Activated naive CD4-positive, alpha-beta T cell treated with anti-CD3 and anti-CD28 coated beads for 36 hours (primary cell): ENCODE data around the gene CCKAR. TPM values are rescaled to one million over a fixed set of nuclear protein-coding genes. Genes with fewer than 3 reads are reported as not detected.
"Not testable (repeated sequence)": the region's sequence is repeated elsewhere in the genome, so short reads cannot be mapped to it uniquely, and the experiment has no call there.

ENCODE experiments used
- CTCF ChIA-PET: fragments of 350-600 bp; sonication (Branson Sonifier 250); formaldehyde crosslinking; loops from one replicate; lab custom pipeline; 2021; ENCODE audit warnings: antibody characterized with exemption; lab: Charles Lee
- DNase-seq: peaks from one replicate; pipeline ENCODE4 v3.0.0-alpha.2; 2020
- H3K27ac Mint-ChIP-seq: one replicate; pipeline ENCODE4 v1.8.0; 2021; ENCODE audit warnings: mild to moderate bottlenecking, mixed read lengths
- H3K27me3 Mint-ChIP-seq: one replicate; pipeline ENCODE4 v1.8.0; 2021; ENCODE audit warnings: low read depth, mixed read lengths
- H3K36me3 Mint-ChIP-seq: one replicate; pipeline ENCODE4 v1.8.0; 2021; ENCODE audit warnings: low read depth, mixed read lengths
- H3K4me1 Mint-ChIP-seq: one replicate; pipeline ENCODE4 v1.8.0; 2021; ENCODE audit warnings: low read depth, mixed read lengths
- H3K4me3 Mint-ChIP-seq: one replicate; pipeline ENCODE4 v1.8.0; 2021; ENCODE audit warnings: mild to moderate bottlenecking, moderate library complexity, mixed read lengths
- H3K9me3 Mint-ChIP-seq: one replicate; pipeline ENCODE4 v1.8.0; 2021; ENCODE audit warnings: mixed read lengths
- intact Hi-C: fragments of 100-400 bp; cut with micrococcal nuclease; formaldehyde crosslinking; loops from one replicate; pipeline ENCODE4 v1.15.1; 2023
- total RNA-seq, 2 experiments: library from RNA; stranded (reverse); gene quantifications; one replicate each; pipeline ENCODE4 v1.2.3, GENCODE V29; 2021

The CCKAR gene
- total RNA-seq, 2 experiments from 2014 or later = not detected

DNA sequence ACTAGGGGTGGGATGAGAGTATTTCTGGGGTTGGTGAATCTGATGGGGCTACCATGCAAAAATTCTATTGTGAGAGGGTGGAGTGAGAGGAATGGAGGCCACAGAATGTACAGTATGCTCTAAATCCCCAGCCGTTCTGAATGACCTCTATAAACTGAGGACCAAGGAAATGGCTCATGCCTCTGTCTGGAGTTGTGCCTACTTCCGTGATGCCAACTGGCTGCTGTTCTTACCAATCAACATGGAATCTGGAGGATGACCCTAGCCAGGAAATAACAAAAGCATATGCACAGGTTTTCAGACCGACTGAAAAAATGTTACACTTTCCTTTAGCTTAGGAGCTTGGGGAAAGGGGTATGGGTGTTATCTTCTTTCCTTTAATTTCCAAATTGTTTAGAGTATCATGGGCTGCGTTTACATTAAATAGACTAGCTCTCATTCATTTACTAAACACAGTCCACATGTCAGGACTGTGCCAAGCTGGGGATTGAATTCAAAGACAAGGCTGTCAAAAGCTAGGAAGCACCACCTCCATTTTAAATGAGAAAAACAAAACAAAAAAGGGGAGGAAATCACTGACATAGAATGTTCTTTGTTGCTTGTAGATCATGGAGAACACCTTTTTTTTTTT lies 20.2 kb upstream of the CCKAR start:
- no peaks in the 10 kb centered on the region for H3K4me1 Mint-ChIP-seq

DNA sequence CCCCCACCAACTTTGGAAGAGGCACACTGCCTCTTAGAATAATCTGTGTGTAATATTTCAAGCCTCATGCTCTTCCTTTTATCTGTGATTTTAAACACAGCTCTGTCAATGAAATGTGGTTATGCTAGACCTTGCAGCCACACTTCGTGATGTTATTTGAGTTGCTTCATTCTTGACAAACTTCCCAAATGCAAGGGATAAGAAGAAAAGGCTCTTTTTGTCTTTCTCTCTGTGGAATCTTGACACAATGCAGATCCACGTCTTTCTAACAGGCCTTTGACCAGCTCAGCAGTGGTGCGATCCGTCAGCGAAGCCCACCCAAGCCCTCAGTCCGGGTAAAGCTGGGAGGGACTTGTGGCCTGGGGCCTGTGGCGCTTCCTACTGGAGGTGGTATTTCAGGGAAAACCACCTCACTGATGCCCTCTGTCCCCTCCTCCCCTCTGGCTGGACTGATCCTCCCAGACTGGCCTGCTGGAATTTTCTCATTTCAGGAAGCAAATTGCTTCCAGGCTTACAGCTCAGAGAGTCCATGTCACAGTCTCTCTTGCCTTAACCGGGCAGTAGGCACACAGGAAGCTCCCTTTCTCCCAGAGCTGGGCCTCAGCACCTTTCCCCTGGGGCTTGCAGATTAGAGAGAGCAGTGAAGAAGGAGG lies 19.5 kb upstream of the CCKAR start:
- Mint-ChIP-seq H3K27me3 (no peaks in the 10 kb centered on the region), H3K4me3 (no peak overlapping the region), H3K4me1 (no peaks in the 10 kb centered on the region), H3K27ac (no peak overlapping the region), H3K9me3 (no peaks in the 10 kb centered on the region), H3K36me3 (no peaks in the 10 kb centered on the region)
- intact Hi-C loops = no loop called here
- no peak for DNase-seq
- CTCF ChIA-PET = interaction anchor here (0.6 kb wide), 1 partner anchor 25 kb away, joined by 3 read pairs; no protein-coding TSS in a partner anchor

More for the DNA sequence above, 20.2 kb upstream of the CCKAR start:
- CTCF ChIA-PET = interaction anchor here (0.6 kb wide), 1 partner anchor 25 kb away, joined by 3 read pairs; no protein-coding TSS in a partner anchor
- Mint-ChIP-seq H3K27me3 (no peaks in the 10 kb centered on the region), H3K36me3 (no peaks in the 10 kb centered on the region), H3K27ac (no peak overlapping the region), H3K9me3 (no peaks in the 10 kb centered on the region), H3K4me3 (no peak overlapping the region)
- intact Hi-C loops = no loop called here
- no peak for DNase-seq

- no peak overlapping the region for H3K27ac Mint-ChIP-seq
- H3K27me3 Mint-ChIP-seq = no peaks in the 10 kb centered on the region
- no peaks in the 10 kb centered on the region for H3K9me3 Mint-ChIP-seq
- intact Hi-C loops = no loop called here
- no peak overlapping the region for H3K4me3 Mint-ChIP-seq
- CTCF ChIA-PET = no interaction called here
- H3K4me1 Mint-ChIP-seq = no peaks in the 10 kb centered on the region
- no peaks in the 10 kb centered on the region for H3K36me3 Mint-ChIP-seq
- no peak for DNase-seq
These were observed 17.0 kb upstream of the CCKAR start for GRCh38 chr4:26507286-26507685.

- CTCF ChIA-PET = no interaction called here
- H3K4me1 Mint-ChIP-seq = no peaks in the 10 kb centered on the region
- no peak for DNase-seq
- intact Hi-C loops = no loop called here
- no peak overlapping the region for H3K27ac Mint-ChIP-seq
- no peaks in the 10 kb centered on the region for H3K9me3 Mint-ChIP-seq
- peaks cover under 1% of the 10 kb centered on the region for H3K27me3 Mint-ChIP-seq
- H3K4me3 Mint-ChIP-seq = no peak overlapping the region
- H3K36me3 Mint-ChIP-seq = no peaks in the 10 kb centered on the region
These were observed 13.6 kb upstream of the CCKAR start for GRCh38 chr4:26503844-26504243.

- DNase-seq = no peak
- intact Hi-C loops = no loop called here
- Mint-ChIP-seq H3K4me3 (no peak overlapping the region), H3K9me3 (no peaks in the 10 kb centered on the region), H3K27ac (no peak overlapping the region), H3K4me1 (no peaks in the 10 kb centered on the region), H3K36me3 (no peaks in the 10 kb centered on the region), H3K27me3 (peaks cover 2% of the 10 kb centered on the region)
- CTCF ChIA-PET = no interaction called here
These were observed 13.1 kb upstream of the CCKAR start for GRCh38 chr4:26503427-26503826.

DNA sequence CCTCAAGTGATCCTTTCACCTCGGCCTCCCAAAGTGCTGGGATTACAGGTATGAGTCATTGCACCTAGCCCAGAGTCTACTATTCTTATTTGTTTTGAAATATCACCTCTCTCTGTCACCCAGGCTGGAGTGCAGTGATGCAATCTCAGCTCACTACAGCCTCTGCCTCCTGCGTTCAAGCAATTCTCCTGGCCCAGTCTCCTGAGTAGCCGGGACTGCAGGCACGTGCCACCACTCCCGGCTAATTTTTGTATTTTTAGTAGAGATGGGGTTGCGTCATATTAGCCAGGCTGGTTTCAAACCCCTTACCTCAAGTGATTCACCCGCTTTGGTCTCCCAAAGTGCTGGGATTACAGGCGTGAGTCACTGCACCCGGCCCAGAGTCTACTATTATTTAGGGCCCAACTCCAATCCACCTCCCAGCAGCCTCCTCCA lies 10.3 kb upstream of the CCKAR start:
- H3K4me1 Mint-ChIP-seq, DNase-seq, H3K27ac Mint-ChIP-seq, intact Hi-C loops, H3K27me3 Mint-ChIP-seq, H3K36me3 Mint-ChIP-seq, CTCF ChIA-PET, H3K9me3 Mint-ChIP-seq, H3K4me3 Mint-ChIP-seq: not testable (repeated sequence)

GRCh38 chr4:26496207-26496783 lies 6.0 kb upstream of the CCKAR start:
- H3K27ac Mint-ChIP-seq = no peak overlapping the region
- no peak for DNase-seq
- no peaks in the 10 kb centered on the region for H3K36me3 Mint-ChIP-seq
- no peaks in the 10 kb centered on the region for H3K4me1 Mint-ChIP-seq
- peaks cover 11% of the 10 kb centered on the region for H3K27me3 Mint-ChIP-seq
- CTCF ChIA-PET = no interaction called here
- no peak overlapping the region for H3K4me3 Mint-ChIP-seq
- intact Hi-C loops = no loop called here
- no peaks in the 10 kb centered on the region for H3K9me3 Mint-ChIP-seq

- intact Hi-C loops = no loop called here
These were observed 3.2 kb upstream of the CCKAR start for GRCh38 chr4:26493461-26493860.

DNA sequence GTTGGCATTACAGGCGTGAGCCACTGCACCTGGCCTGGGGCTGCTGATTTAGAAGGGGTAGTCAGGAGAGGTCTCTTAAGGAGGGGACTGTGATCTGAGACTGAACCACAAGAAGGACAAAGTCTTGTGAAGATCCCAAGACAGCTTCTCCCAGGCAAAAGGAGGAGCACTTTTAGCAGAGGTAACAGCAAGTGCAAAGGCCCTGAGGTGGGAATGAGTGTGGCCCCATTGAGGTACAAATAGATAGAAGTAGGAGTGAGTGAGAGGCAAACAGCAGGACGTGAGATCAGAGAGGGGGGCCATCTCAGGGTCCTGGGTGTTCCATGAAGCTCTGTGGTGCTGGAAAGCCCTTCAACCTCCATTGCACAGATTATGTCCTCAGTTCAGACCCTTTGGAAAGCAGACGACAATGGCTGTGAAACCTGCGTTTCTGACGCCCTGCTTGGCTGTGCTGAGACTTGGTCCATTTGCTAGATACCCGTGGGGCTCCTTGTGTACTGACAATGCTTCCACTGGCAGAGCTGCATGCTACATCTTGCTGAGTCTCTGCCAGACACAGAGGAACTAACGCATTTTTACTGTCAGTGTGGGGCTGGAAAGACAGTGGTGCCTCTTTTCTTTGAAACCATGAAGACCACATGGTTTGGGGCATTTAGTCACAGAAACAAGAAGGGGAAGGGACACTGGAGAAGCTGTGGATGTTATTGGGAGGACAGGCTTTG lies 1.3 kb upstream of the CCKAR start:
- intact Hi-C loops = no loop called here
- Mint-ChIP-seq H3K4me1 (no peaks in the 10 kb centered on the region), H3K9me3 (no peaks in the 10 kb centered on the region), H3K27ac (no peak overlapping the region), H3K4me3 (no peak overlapping the region), H3K36me3 (no peaks in the 10 kb centered on the region), H3K27me3 (peaks cover 15% of the 10 kb centered on the region)
- CTCF ChIA-PET = no interaction called here
- DNase-seq = no peak

More at GRCh38 chr4:26493461-26493860, 3.2 kb upstream of the CCKAR start:
- no peak overlapping the region for H3K27ac Mint-ChIP-seq
- no peaks in the 10 kb centered on the region for H3K9me3 Mint-ChIP-seq
- no peak overlapping the region for H3K4me3 Mint-ChIP-seq
- H3K36me3 Mint-ChIP-seq = no peaks in the 10 kb centered on the region
- DNase-seq = no peak
- CTCF ChIA-PET = no interaction called here
- no peaks in the 10 kb centered on the region for H3K4me1 Mint-ChIP-seq
- peaks cover 15% of the 10 kb centered on the region for H3K27me3 Mint-ChIP-seq

GRCh38 chr4:26490960-26491284 lies 638 bp upstream of the CCKAR start:
- Mint-ChIP-seq H3K36me3 (no peaks in the 10 kb centered on the region), H3K4me3 (no peak overlapping the region), H3K9me3 (no peaks in the 10 kb centered on the region), H3K4me1 (no peaks in the 10 kb centered on the region), H3K27me3 (peaks cover 11% of the 10 kb centered on the region), H3K27ac (no peak overlapping the region)
- intact Hi-C loops = no loop called here
- CTCF ChIA-PET = no interaction called here
- DNase-seq = no peak

GRCh38 chr4:26489101-26489985 lies 941 bp downstream of the CCKAR start:
- H3K36me3 Mint-ChIP-seq = no peaks in the 10 kb centered on the region
- H3K9me3 Mint-ChIP-seq = no peaks in the 10 kb centered on the region
- CTCF ChIA-PET = no interaction called here
- H3K27me3 Mint-ChIP-seq = peaks cover 6% of the 10 kb centered on the region
- H3K4me3 Mint-ChIP-seq = no peak overlapping the region
- intact Hi-C loops = no loop called here
- H3K27ac Mint-ChIP-seq = no peak overlapping the region
- H3K4me1 Mint-ChIP-seq = no peaks in the 10 kb centered on the region
- no peak for DNase-seq

DNA sequence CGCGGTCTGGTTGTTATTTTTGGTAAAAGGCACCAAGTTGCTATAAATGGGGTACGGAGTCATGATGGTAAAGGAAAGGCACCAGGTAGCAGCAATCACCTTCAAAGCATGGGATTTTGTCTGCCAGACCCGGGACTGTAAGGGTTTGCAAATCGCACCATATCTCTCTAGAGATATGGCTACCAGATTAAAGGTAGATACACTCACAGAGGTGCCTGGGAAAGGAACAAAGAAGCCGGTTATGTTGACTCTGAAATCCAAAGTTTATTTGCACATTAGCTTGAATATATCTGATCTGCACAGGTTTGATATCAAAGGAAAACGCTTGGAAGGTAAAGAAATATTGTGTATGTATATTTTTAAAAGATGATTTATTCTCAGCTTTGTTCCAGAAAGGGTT lies 4.6 kb downstream of the CCKAR start:
- H3K9me3 Mint-ChIP-seq = no peaks in the 10 kb centered on the region
- no peak overlapping the region for H3K27ac Mint-ChIP-seq
- peaks cover 6% of the 10 kb centered on the region for H3K27me3 Mint-ChIP-seq
- H3K4me1 Mint-ChIP-seq = no peaks in the 10 kb centered on the region
- intact Hi-C loops = no loop called here
- CTCF ChIA-PET = no interaction called here
- H3K36me3 Mint-ChIP-seq = no peaks in the 10 kb centered on the region
- no peak for DNase-seq
- H3K4me3 Mint-ChIP-seq = no peak overlapping the region
